AG09309 (cell line): Measurements from ENCODE around the gene DDX49.

Source experiments
- DNase-seq: peaks from one replicate; pipeline ENCODE4 v3.0.0-alpha.2; 2010; ENCODE audit warnings: low read depth
- H3K4me3 ChIP-seq: 2 replicates; pipeline ENCODE4 v1.5.1; 2011; ENCODE audit warnings: mild to moderate bottlenecking, low read depth, low read length, moderate library complexity; ENCODE audit not compliant: control insufficient read depth
- TF ChIP-seq, protein P1 (sequence below): IDR thresholded peaks from 2 replicates; pipeline ENCODE4 v1.5.1; 2011; ENCODE audit warnings: mild to moderate bottlenecking, low read depth, low read length, inconsistent platforms; ENCODE audit not compliant: insufficient read depth, control insufficient read depth; ENCODE audit errors: missing control alignments

Gene DDX49

DNA sequence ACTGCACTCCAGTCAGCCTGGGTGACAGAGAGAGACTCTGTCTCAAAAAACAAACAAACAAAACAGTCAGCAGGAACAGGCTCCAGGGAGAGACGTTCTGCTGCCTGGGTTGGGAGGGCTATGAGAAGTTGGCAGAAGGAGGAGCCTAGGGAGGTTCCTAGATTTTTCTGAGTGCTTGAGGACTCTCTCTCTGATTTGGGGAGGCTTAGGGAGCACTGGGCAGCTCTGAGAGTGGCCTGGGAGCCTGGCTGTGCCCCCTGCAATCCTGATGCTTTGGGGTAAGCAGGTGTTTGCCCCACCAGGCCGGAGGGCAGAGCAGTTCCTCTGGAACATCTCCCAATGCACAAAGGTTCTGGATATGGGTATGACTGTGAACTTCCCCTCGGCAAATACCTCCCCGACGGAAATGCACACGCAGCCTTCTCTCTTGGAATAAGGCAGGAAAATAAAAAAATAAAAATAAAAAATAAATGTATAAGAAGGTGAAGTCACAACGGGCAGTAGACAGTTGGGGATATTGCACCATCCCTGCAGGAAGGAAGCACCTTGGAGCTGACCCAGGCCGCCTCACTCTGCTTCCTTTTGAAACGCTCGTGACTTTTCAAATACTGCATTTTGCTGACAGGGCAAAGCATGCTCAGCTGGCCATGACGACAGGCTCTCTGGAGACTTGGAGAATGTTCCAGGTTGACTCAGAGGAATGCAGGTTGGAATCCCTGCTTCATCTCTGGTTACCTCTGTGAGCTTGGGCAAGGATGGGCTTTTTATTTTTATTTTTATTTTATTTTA, 48.0 kb downstream of the DDX49 start:
- no peak overlapping the region for H3K4me3 ChIP-seq
- DNase-seq, result no peak
- TF ChIP-seq, protein P1, sequence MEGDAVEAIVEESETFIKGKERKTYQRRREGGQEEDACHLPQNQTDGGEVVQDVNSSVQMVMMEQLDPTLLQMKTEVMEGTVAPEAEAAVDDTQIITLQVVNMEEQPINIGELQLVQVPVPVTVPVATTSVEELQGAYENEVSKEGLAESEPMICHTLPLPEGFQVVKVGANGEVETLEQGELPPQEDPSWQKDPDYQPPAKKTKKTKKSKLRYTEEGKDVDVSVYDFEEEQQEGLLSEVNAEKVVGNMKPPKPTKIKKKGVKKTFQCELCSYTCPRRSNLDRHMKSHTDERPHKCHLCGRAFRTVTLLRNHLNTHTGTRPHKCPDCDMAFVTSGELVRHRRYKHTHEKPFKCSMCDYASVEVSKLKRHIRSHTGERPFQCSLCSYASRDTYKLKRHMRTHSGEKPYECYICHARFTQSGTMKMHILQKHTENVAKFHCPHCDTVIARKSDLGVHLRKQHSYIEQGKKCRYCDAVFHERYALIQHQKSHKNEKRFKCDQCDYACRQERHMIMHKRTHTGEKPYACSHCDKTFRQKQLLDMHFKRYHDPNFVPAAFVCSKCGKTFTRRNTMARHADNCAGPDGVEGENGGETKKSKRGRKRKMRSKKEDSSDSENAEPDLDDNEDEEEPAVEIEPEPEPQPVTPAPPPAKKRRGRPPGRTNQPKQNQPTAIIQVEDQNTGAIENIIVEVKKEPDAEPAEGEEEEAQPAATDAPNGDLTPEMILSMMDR, result no peak

DNA sequence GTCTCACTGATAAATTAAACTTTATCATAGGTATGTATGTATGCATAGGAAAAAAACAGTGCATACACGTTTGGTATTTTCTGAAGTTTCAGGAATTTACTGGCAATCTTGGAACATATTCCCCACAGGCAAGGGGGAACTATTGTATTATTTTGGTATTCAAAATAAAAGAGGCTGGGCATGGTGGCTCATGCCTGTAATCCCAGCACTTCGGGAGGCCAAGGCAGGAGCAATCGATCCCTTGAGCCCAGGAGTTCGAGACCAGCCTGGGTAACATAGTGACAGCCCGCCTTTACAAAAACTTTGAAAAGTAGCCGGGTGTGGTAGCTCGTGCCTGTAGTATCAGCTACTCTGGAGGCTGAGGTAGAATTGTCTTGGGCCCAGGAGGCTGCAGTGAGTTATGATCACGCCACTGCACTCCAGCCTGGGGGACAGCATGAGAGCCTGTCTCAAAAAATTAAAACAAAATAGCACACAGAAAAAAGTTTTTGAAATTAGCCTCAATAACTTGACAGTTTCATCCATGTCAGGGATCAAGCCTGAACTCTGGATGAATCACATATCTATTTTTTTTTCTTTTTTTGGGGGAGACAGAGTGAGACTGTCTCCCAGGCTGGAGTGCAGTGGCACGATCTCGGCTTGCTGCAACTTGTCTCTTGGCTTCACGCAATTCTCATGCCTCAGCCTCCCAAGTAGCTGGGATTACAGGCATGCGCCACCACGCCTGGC, 50.6 kb downstream of the DDX49 start:
- TF ChIP-seq, protein P1, result no peak
- DNase-seq, result no peak

DNA sequence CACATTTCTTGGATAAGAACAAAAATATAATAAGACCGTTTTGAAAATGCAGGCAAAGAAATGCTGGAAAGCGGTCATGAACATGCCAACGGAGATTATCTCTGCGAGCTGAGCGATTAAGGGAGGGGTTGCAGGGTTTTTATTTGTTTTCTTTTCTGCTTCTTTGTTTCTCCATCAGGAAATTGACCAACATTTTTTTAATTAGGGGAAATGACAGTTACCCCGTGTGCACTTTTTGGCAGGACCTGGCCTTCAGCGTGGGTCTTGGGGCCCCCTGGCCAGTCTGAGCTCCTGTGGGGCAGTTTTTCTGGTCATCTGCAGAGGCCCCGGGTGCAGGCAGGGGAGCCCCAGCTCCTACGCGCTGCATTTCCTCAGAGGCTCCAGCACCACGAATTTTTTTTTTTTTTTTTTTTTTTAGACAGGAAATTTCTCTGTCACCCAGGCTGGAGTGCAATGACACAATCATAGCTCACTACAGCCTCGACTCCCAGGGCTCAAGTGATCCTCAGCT, 52.8 kb downstream of the DDX49 start:
- TF ChIP-seq, protein P1, result no peak
- no peak overlapping the region for H3K4me3 ChIP-seq
- no peak for DNase-seq

More for the DNA sequence above, 50.6 kb downstream of the DDX49 start:
- no peak overlapping the region for H3K4me3 ChIP-seq

DNA sequence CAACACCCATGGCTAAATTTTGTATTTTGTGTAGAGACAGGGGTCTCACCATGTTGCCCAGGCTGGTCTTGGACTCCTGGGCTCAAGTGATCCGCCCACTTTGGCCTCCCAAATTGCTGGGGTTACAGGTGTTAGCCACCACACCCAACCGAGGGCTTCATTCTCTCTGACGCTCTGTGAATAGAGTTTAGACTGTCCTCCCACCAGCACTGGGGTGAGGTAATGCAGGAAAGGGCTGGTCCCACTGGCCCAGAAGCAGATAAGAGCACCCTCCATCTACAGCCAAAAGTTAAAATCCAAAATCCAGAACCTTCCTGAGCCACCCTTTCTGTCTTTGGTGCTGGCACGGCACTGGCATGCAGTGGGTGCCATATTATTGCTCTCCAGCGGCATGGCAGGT, 53.3 kb downstream of the DDX49 start:
- no peak for DNase-seq
- TF ChIP-seq, protein P1, result no peak

DNA sequence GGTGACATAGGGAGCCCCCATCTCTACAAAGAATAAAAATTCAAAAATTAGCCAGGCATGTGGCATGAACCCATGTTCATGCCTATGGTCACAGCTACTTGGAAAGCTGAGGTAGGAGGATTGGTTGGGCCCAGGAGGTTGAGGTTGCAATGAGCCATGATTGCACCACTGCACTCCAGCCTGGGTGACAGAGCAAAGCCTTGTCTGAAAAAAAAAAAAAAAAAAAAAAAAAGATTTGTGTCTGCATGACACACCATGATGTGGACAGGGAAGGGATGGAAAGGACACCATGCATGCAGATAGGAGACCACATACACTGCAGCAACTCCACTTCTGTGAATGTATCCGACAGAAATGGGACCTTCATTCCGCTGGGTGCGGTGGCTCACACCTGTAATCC, 55.5 kb downstream of the DDX49 start:
- H3K4me3 ChIP-seq, result no peak overlapping the region
- TF ChIP-seq, protein P1, result no peak
- no peak for DNase-seq

More for the DNA sequence above, 53.3 kb downstream of the DDX49 start:
- no peak overlapping the region for H3K4me3 ChIP-seq

DNA sequence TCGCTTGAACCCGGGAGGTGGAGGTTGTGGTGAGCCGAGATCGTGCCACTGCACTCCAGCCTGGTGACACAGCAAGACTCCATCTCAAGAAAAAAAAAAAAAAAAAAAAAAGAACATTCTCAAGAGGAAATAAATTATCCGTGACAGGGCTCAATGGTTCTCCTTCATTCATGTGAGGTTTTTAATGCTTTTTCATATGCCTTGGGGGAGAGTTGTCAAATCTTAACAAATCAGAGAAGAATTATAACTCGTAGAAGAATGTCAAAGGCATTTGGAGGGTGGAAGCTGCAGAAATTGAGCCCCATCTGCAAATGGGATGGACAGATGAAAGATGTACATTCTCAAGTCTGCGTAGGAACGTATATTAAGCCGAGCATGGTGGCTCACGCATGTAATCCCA, 56.4 kb downstream of the DDX49 start:
- H3K4me3 ChIP-seq, result no peak overlapping the region
- TF ChIP-seq, protein P1, result no peak
- DNase-seq, result no peak
